Natural killer cell (primary cell): Measurements from ENCODE around the gene SPATC1L. TPM values are rescaled to one million over a fixed set of nuclear protein-coding genes. Genes with fewer than 3 reads are reported as not detected.

Experiments
- ATAC-seq, 3 donors: fragments of 150-1000 bp in 2 of 3; fragments of 200-7000 bp in 1 of 3; cut with Tn5 transposase; 1 replicate in 1 of 3; 2 replicates in 2 of 3; pipeline ENCODE4 v1.10.0; 2021; ENCODE audit warnings: mild to moderate bottlenecking in 2 of 3, moderate library complexity in 2 of 3
- DNase-seq, 2 donors: peaks; one replicate each; pipeline versions ENCODE4 v3.0.0 to v3.0.0-alpha.2; 2013 to 2021; ENCODE audit warnings: mixed read lengths in 1 of 2
- H3K27ac ChIP-seq: one replicate; pipeline ENCODE4 v1.5.1; 2013; ENCODE audit warnings: mild to moderate bottlenecking, low read length
- H3K27me3 ChIP-seq: one replicate; pipeline ENCODE4 v1.6.1; 2013; ENCODE audit warnings: low read length; ENCODE audit not compliant: control insufficient read depth, insufficient read depth
- H3K36me3 ChIP-seq: one replicate; pipeline ENCODE4 v1.6.1; 2013; ENCODE audit warnings: low read length; ENCODE audit not compliant: control insufficient read depth, insufficient read depth
- H3K4me1 ChIP-seq: one replicate; pipeline ENCODE4 v1.6.1; 2013; ENCODE audit warnings: low read length; ENCODE audit not compliant: control insufficient read depth, insufficient read depth
- H3K4me3 ChIP-seq: one replicate; pipeline ENCODE4 v1.5.1; 2013; ENCODE audit warnings: low read length
- H3K9me3 ChIP-seq: one replicate; pipeline ENCODE4 v1.6.1; 2013; ENCODE audit warnings: low read length; ENCODE audit not compliant: control insufficient read depth, insufficient read depth
- H3K27ac Mint-ChIP-seq, 2 donors: one replicate each; pipeline ENCODE4 v1.8.0; 2022; ENCODE audit warnings: mild to moderate bottlenecking in 2 of 2, mixed read lengths in 2 of 2, moderate library complexity in 1 of 2
- H3K27me3 Mint-ChIP-seq, 2 donors: one replicate each; pipeline ENCODE4 v1.8.0; 2022; ENCODE audit warnings: low read depth in 2 of 2, mixed read lengths in 2 of 2
- H3K36me3 Mint-ChIP-seq: one replicate; pipeline ENCODE4 v1.8.0; 2022; ENCODE audit warnings: mixed read lengths
- H3K4me1 Mint-ChIP-seq, 2 donors: one replicate each; pipeline ENCODE4 v1.8.0; 2022; ENCODE audit warnings: mixed read lengths in 2 of 2
- H3K4me3 Mint-ChIP-seq: one replicate; pipeline ENCODE4 v1.8.0; 2022; ENCODE audit warnings: mild to moderate bottlenecking, moderate library complexity, mixed read lengths
- H3K9me3 Mint-ChIP-seq, 2 donors: one replicate each; pipeline ENCODE4 v1.8.0; 2022; ENCODE audit warnings: mixed read lengths in 2 of 2
- WGBS: methylation state at CpG from one replicate; pipeline ENCODE4 v1.1.7; 2013; ENCODE audit warnings: missing lambda C conversion rate; ENCODE audit not compliant: insufficient coverage; 5-methylcytosine and 5-hydroxymethylcytosine counted together
- intact Hi-C: fragments of 100-400 bp; cut with micrococcal nuclease; formaldehyde crosslinking; loops from one replicate; pipeline ENCODE4 v1.14.2; 2022
- total RNA-seq, 4 donors: library from RNA; stranded (reverse); fragments of 120-200 nt in 1 of 4; gene quantifications; one replicate each; pipeline versions ENCODE4 v1.2.3 to v1.2.4, GENCODE V29; 2013 to 2022
- TF ChIP-seq, protein P1 (sequence below): fragments of 200-600 bp; IDR thresholded peaks from one replicate; pipeline ENCODE4 v1.8.0; 2022; ENCODE audit warnings: antibody characterized with exemption

The SPATC1L gene
- total RNA-seq, 3 donors from 2014 or later (not counting 1 experiment from before 2014, with no cell fraction given), result 0.18 to 4.0 (median 2.7) TPM

DNA sequence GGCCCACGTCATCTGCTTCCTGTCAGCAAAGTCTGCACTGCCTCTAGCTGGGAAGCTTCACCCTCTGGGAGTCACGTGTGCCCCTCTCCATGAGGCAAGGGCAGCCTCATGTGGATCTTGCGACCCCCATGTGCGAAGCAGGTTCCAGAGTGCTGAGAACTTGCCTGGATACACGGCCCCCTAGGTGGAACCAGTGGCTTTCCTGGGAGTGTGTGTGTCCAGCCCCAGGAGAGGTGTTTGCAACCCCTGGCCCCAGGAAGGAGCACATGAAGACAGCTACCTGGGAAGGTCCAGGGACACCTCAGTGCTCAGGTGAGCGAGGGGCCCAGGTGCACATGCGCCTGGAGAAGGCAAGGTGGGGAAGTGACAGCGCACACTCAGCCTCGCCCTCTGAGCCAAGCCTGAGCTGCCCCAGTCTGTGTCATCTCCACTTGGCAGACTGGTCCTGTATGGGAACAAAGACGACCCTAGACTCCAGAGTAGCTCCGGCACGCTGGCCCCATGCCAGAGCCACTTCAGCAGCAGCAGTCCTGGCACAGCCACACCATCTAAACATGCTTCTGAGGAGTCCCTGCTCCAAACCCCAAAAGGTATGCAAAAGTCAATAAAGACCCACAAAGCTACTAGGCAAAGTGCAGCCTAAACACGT, 35.5 kb upstream of the SPATC1L start:
- no peaks in the 10 kb centered on the region for H3K36me3 Mint-ChIP-seq
- no peak overlapping the region for H3K4me3 ChIP-seq
- peaks cover 0 to 15% of the 10 kb centered on the region in 2 donors for H3K4me1 Mint-ChIP-seq
- intact Hi-C loops, result no loop called here
- no peak overlapping the region for H3K4me3 Mint-ChIP-seq
- H3K36me3 ChIP-seq, result peaks cover 8% of the 10 kb centered on the region
- H3K27me3 ChIP-seq, result no peaks in the 10 kb centered on the region
- H3K4me1 ChIP-seq, result no peaks in the 10 kb centered on the region
- no peaks in the 10 kb centered on the region for H3K27me3 Mint-ChIP-seq
- H3K9me3 ChIP-seq, result no peaks in the 10 kb centered on the region
- no peak overlapping the region for H3K27ac Mint-ChIP-seq
- TF ChIP-seq, protein P1, sequence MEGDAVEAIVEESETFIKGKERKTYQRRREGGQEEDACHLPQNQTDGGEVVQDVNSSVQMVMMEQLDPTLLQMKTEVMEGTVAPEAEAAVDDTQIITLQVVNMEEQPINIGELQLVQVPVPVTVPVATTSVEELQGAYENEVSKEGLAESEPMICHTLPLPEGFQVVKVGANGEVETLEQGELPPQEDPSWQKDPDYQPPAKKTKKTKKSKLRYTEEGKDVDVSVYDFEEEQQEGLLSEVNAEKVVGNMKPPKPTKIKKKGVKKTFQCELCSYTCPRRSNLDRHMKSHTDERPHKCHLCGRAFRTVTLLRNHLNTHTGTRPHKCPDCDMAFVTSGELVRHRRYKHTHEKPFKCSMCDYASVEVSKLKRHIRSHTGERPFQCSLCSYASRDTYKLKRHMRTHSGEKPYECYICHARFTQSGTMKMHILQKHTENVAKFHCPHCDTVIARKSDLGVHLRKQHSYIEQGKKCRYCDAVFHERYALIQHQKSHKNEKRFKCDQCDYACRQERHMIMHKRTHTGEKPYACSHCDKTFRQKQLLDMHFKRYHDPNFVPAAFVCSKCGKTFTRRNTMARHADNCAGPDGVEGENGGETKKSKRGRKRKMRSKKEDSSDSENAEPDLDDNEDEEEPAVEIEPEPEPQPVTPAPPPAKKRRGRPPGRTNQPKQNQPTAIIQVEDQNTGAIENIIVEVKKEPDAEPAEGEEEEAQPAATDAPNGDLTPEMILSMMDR, result no peak
- ATAC-seq (no peak), DNase-seq (no peak)
- 87% methylated on average over 13 of the region's 13 CpGs for WGBS
- H3K9me3 Mint-ChIP-seq, result no peaks in the 10 kb centered on the region
- no peak overlapping the region for H3K27ac ChIP-seq

DNA sequence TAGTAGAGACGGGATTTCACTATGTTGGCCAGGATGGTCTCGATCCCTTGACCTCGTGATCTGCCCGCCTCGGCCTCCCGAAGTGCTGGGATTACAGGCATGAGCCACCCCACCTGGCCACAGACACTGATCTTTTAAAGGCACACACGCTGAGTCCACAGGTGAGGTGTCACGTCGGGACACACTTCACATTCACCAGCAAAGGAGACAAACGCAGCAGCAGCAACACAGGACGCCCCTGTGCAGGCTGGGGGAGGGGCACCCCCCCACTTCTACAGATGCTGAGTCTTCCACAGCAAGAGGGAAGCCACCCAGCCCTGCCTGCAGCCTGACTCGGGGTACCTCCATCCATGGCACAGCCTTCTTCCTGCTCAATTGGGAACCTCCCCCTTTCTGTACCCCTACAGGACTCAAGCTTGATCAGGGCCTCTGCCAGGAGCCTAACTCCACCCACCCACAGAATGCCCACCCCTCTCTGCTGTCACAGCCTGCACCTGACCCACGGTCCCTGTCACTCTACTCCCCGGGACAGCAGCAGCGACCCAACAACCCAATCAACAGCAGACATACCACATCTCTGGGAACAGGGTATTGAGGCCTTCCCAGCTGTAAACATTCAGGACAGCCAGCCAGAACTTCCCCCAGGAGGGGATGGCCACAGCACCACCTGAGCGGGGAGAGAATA, 34.8 kb upstream of the SPATC1L start:
- H3K27ac ChIP-seq, result no peak overlapping the region
- no peaks in the 10 kb centered on the region for H3K4me1 ChIP-seq
- Mint-ChIP-seq H3K27ac (no peak overlapping the region), H3K4me1 (peaks cover 0 to 15% of the 10 kb centered on the region in 2 donors), H3K36me3 (no peaks in the 10 kb centered on the region), H3K4me3 (no peak overlapping the region), H3K27me3 (no peaks in the 10 kb centered on the region), H3K9me3 (no peaks in the 10 kb centered on the region)
- H3K27me3 ChIP-seq, result no peaks in the 10 kb centered on the region
- ATAC-seq (no peak), DNase-seq (no peak)
- no peaks in the 10 kb centered on the region for H3K9me3 ChIP-seq
- TF ChIP-seq, protein P1, result no peak
- 91% methylated on average over 16 of the region's 16 CpGs for WGBS
- peaks cover 8% of the 10 kb centered on the region for H3K36me3 ChIP-seq
- no peak overlapping the region for H3K4me3 ChIP-seq
- intact Hi-C loops, result no loop called here

DNA sequence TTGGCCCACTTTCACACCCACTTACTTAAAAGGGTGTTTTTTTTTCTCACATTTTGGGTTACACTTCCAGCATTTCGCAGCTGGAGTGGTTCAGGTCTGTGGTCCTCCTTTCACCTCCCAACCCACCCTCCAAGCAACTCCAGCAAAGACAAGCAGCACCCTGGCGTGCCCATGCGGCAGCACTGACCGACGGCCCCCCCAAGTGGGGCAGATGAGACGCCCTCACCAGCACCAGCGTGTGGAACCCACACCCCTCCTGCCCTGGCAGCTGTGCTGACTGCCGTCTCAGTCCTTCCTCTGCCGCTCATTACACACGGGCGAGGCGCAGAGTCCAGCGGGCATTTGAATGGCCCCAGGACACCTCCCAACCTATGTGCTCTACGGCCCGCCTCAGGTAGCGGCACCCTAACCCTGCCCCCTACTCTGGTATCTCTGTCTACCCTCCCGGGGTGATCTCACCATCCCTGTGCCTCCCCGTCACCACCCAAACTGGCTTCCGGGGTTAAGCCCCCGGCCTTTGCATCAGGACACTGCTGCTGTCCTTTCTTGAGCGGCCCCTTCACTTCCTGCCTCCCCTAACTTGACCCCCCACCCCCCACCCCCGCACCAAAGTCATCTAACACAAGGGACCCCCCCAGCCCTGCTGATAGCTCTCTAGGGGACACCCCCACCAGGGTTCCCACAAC, 33.4 kb upstream of the SPATC1L start:
- Histone ChIP-seq H3K4me1 (no peaks in the 10 kb centered on the region), H3K4me3 (no peak overlapping the region), H3K27ac (no peak overlapping the region), H3K36me3 (peaks cover 8% of the 10 kb centered on the region), H3K9me3 (no peaks in the 10 kb centered on the region), H3K27me3 (no peaks in the 10 kb centered on the region)
- DNase-seq (no peak), ATAC-seq (no peak)
- no peaks in the 10 kb centered on the region for H3K27me3 Mint-ChIP-seq
- H3K27ac Mint-ChIP-seq, result no peak overlapping the region
- TF ChIP-seq, protein P1, result no peak
- H3K9me3 Mint-ChIP-seq, result no peaks in the 10 kb centered on the region
- no peaks in the 10 kb centered on the region for H3K36me3 Mint-ChIP-seq
- intact Hi-C loops, result no loop called here
- 92% methylated on average over 21 of the region's 22 CpGs for WGBS
- no peak overlapping the region for H3K4me3 Mint-ChIP-seq
- H3K4me1 Mint-ChIP-seq, result peaks cover 0 to 15% of the 10 kb centered on the region in 2 donors
